DOHH2 (cell line): ENCODE results near the gene NFE2L1.

ENCODE experiments used
- EZH2phosphoT487 ChIP-seq: fragments of 200-600 bp; sonication (generic); IDR thresholded peaks from 2 replicates; pipeline ENCODE4 v1.6.1; 2017; ENCODE audit warnings: borderline replicate concordance, mild to moderate bottlenecking, antibody characterized with exemption, low read length, moderate library complexity, mixed read lengths
- TF ChIP-seq, protein P1 (sequence below): fragments of 200-600 bp; sonication (generic); IDR thresholded peaks from one replicate; pipeline ENCODE4 v1.5.1; 2014; ENCODE audit warnings: antibody characterized with exemption, mild to moderate bottlenecking, low read depth, low read length; ENCODE audit not compliant: poor library complexity, severe bottlenecking

- TF ChIP-seq, protein P1, sequence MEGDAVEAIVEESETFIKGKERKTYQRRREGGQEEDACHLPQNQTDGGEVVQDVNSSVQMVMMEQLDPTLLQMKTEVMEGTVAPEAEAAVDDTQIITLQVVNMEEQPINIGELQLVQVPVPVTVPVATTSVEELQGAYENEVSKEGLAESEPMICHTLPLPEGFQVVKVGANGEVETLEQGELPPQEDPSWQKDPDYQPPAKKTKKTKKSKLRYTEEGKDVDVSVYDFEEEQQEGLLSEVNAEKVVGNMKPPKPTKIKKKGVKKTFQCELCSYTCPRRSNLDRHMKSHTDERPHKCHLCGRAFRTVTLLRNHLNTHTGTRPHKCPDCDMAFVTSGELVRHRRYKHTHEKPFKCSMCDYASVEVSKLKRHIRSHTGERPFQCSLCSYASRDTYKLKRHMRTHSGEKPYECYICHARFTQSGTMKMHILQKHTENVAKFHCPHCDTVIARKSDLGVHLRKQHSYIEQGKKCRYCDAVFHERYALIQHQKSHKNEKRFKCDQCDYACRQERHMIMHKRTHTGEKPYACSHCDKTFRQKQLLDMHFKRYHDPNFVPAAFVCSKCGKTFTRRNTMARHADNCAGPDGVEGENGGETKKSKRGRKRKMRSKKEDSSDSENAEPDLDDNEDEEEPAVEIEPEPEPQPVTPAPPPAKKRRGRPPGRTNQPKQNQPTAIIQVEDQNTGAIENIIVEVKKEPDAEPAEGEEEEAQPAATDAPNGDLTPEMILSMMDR: no peak
- TF ChIP-seq EZH2phosphoT487: no peak
These were observed 52.4 kb downstream of the NFE2L1 start for GRCh38 chr17:48100591-48101011.
